Hepatocyte (in vitro differentiated cells): Measurements from ENCODE around the gene DAAM2. TPM values are rescaled to one million over a fixed set of nuclear protein-coding genes. Genes with fewer than 3 reads are reported as not detected.

ENCODE experiments used
- DNase-seq: peaks from one replicate; pipeline ENCODE4 v3.0.0-alpha.2; 2016; ENCODE audit warnings: low spot score
- H2AFZ ChIP-seq: fragments of 200-600 bp; sonication (generic); 2 replicates; pipeline ENCODE4 v1.6.0; 2016; ENCODE audit warnings: antibody characterized with exemption, mild to moderate bottlenecking
- H3K27ac ChIP-seq: fragments of 200-600 bp; sonication (generic); 2 replicates; pipeline ENCODE4 v1.5.1; 2016; ENCODE audit warnings: mild to moderate bottlenecking
- H3K27me3 ChIP-seq: fragments of 200-600 bp; sonication (generic); 2 replicates; pipeline ENCODE4 v1.6.1; 2016
- H3K36me3 ChIP-seq: fragments of 200-600 bp; sonication (generic); replicated peaks from 2 replicates; pipeline ENCODE4 v1.5.1; 2016; ENCODE audit warnings: low read depth; ENCODE audit not compliant: insufficient read depth
- H3K4me1 ChIP-seq: fragments of 200-600 bp; sonication (generic); 2 replicates; pipeline ENCODE4 v1.5.1; 2016; ENCODE audit warnings: mild to moderate bottlenecking, moderate library complexity; ENCODE audit not compliant: insufficient read depth
- H3K4me2 ChIP-seq: fragments of 200-600 bp; sonication (generic); 2 replicates; pipeline ENCODE4 v1.6.0; 2016
- H3K4me3 ChIP-seq: fragments of 200-600 bp; sonication (generic); 2 replicates; pipeline ENCODE4 v1.5.1; 2016; ENCODE audit warnings: mild to moderate bottlenecking
- H3K79me2 ChIP-seq: fragments of 200-600 bp; sonication (generic); 2 replicates; pipeline ENCODE4 v1.6.0; 2017; ENCODE audit warnings: mild to moderate bottlenecking
- H3K9me2 ChIP-seq: fragments of 200-600 bp; sonication (generic); replicated peaks from 2 replicates; pipeline ENCODE4 v1.6.0; 2017; ENCODE audit warnings: mild to moderate bottlenecking; ENCODE audit not compliant: insufficient read depth
- H3K9me3 ChIP-seq: fragments of 200-600 bp; sonication (generic); 2 replicates; pipeline ENCODE4 v1.5.1; 2016; ENCODE audit warnings: low read depth, mild to moderate bottlenecking
- H4K20me1 ChIP-seq: fragments of 200-600 bp; sonication (generic); 2 replicates; pipeline ENCODE4 v1.6.0; 2016; ENCODE audit warnings: mild to moderate bottlenecking; ENCODE audit not compliant: insufficient read depth, poor library complexity, severe bottlenecking
- CTCF ChIP-seq: fragments of 200-600 bp; sonication (generic); IDR thresholded peaks from 2 replicates; pipeline ENCODE4 v1.5.1; 2016; ENCODE audit warnings: antibody characterized with exemption, mild to moderate bottlenecking; ENCODE audit not compliant: poor library complexity
- EZH2 ChIP-seq: fragments of 200-600 bp; sonication (generic); IDR thresholded peaks from 2 replicates; pipeline ENCODE4 v1.6.1; 2016; ENCODE audit warnings: antibody characterized with exemption, mild to moderate bottlenecking, borderline replicate concordance
- EZH2phosphoT487 ChIP-seq: fragments of 200-600 bp; sonication (generic); IDR thresholded peaks from one replicate; pipeline ENCODE4 v1.6.1; 2018; ENCODE audit warnings: antibody characterized with exemption, mild to moderate bottlenecking, low read depth, moderate library complexity; ENCODE audit not compliant: unreplicated experiment, severe bottlenecking
- WGBS: methylation state at CpG from one replicate; pipeline ENCODE4 v1.1.6; 2016; ENCODE audit warnings: low lambda C conversion rate; ENCODE audit errors: missing lambda C conversion rate; 5-methylcytosine and 5-hydroxymethylcytosine counted together
- polyA plus RNA-seq: library from polyadenylated mRNA; unstranded; fragments of >200 nt; fragmentation: Nextera tagmentation; extraction: Ambion mirVana; gene quantifications from 2 replicates; pipeline ENCODE4 v1.2.1, GENCODE V29; 2016
- total RNA-seq: library from RNA; depleted of rRNA; stranded (reverse); fragments of >200 nt; gene quantifications from 2 replicates; pipeline ENCODE4 v1.2.3, GENCODE V29; 2014

Gene DAAM2
- total and polyA plus RNA-seq, 2 experiments from 2014 or later = 11.7 to 15.1 TPM

GRCh38 chr6:39903656-39904055, 111.5 kb downstream of the DAAM2 start:
- Histone ChIP-seq H3K27ac (no peak overlapping the region), H3K9me2 (no peaks in the 10 kb centered on the region), H3K4me3 (no peak overlapping the region), H2AFZ (no peak overlapping the region), H3K9me3 (no peaks in the 10 kb centered on the region), H4K20me1 (no peaks in the 10 kb centered on the region), H3K4me2 (no peak overlapping the region), H3K36me3 (no peaks in the 10 kb centered on the region), H3K79me2 (no peaks in the 10 kb centered on the region), H3K27me3 (no peaks in the 10 kb centered on the region), H3K4me1 (no peaks in the 10 kb centered on the region)
- 95% methylated on average over 6 of the region's 6 CpGs for WGBS
- TF ChIP-seq CTCF (no peak), EZH2 (no peak), EZH2phosphoT487 (no peak)
- DNase-seq = no peak

- no peaks in the 10 kb centered on the region for H3K36me3 ChIP-seq
- no peak for TF ChIP-seq EZH2phosphoT487
- TF ChIP-seq EZH2 = no peak
- no peak for TF ChIP-seq CTCF
- H3K27ac ChIP-seq = no peak overlapping the region
Observed at GRCh38 chr6:39904946-39905639, 112.9 kb downstream of the DAAM2 start.

GRCh38 chr6:39905640-39905975, 113.4 kb downstream of the DAAM2 start:
- Histone ChIP-seq H3K4me3 (no peak overlapping the region), H3K9me2 (no peaks in the 10 kb centered on the region), H3K4me2 (no peak overlapping the region), H3K27me3 (no peaks in the 10 kb centered on the region), H2AFZ (no peak overlapping the region), H3K4me1 (no peaks in the 10 kb centered on the region), H3K79me2 (no peaks in the 10 kb centered on the region), H3K36me3 (no peaks in the 10 kb centered on the region), H4K20me1 (no peaks in the 10 kb centered on the region), H3K9me3 (no peaks in the 10 kb centered on the region), H3K27ac (no peak overlapping the region)
- DNase-seq = no peak
- TF ChIP-seq EZH2phosphoT487 = no peak
- TF ChIP-seq CTCF = no peak
- no peak for TF ChIP-seq EZH2
- WGBS = 95% methylated on average over 4 of the region's 4 CpGs

More at GRCh38 chr6:39904946-39905639, 112.9 kb downstream of the DAAM2 start:
- 97% methylated on average over 4 of the region's 4 CpGs for WGBS
- no peak overlapping the region for H3K4me2 ChIP-seq
- H3K4me3 ChIP-seq = no peak overlapping the region
- H4K20me1 ChIP-seq = no peaks in the 10 kb centered on the region
- no peaks in the 10 kb centered on the region for H3K4me1 ChIP-seq
- H3K27me3 ChIP-seq = no peaks in the 10 kb centered on the region
- DNase-seq = no peak
- no peak overlapping the region for H2AFZ ChIP-seq
- H3K79me2 ChIP-seq = no peaks in the 10 kb centered on the region
- H3K9me3 ChIP-seq = no peaks in the 10 kb centered on the region
- no peaks in the 10 kb centered on the region for H3K9me2 ChIP-seq
